AML-193 (cell line): ENCODE data around the gene A3GALT2.
"Not testable (repeated sequence)": the region's sequence is repeated elsewhere in the genome, so short reads cannot be mapped to it uniquely, and the experiment has no call there.

Source experiments
- DNase-seq, 2 experiments: peaks; one replicate each; lab custom pipeline; 2025; lab: John Stamatoyannopoulos, UW

Gene A3GALT2

GRCh38 chr1:33312413-33312749, 8.5 kb downstream of the A3GALT2 start:
- DNase-seq = no peak

- no peak for DNase-seq
Measured at GRCh38 chr1:33311706-33312412, 9.0 kb downstream of the A3GALT2 start.

- DNase-seq = no peak
Measured at GRCh38 chr1:33310702-33311101, 10.2 kb downstream of the A3GALT2 start.

GRCh38 chr1:33309351-33309750, 11.5 kb downstream of the A3GALT2 start:
- DNase-seq = not testable (repeated sequence)

GRCh38 chr1:33307494-33307864, 13.4 kb downstream of the A3GALT2 start:
- DNase-seq = no peak

GRCh38 chr1:33306653-33307493, 14.0 kb downstream of the A3GALT2 start:
- DNase-seq = no peak

GRCh38 chr1:33305816-33306652, 14.9 kb downstream of the A3GALT2 start:
- no peak for DNase-seq

- DNase-seq = no peak
Measured at GRCh38 chr1:33305016-33305415, 15.9 kb downstream of the A3GALT2 start.

GRCh38 chr1:33302325-33302724, 18.6 kb downstream of the A3GALT2 start:
- peak in 1 of 2 experiments; percentile 12 for DNase-seq

- no peak for DNase-seq
Measured at GRCh38 chr1:33301273-33301984, 19.5 kb downstream of the A3GALT2 start.

- DNase-seq = peak in 1 of 2 experiments; percentile 5
Measured at GRCh38 chr1:33300673-33301072, 20.2 kb downstream of the A3GALT2 start.

GRCh38 chr1:33299461-33300155, 21.3 kb downstream of the A3GALT2 start:
- no peak for DNase-seq

- peak; percentile 49 to 63 for DNase-seq
Measured at GRCh38 chr1:33298623-33299277, 22.1 kb downstream of the A3GALT2 start.

GRCh38 chr1:33297911-33298622, 22.8 kb downstream of the A3GALT2 start:
- no peak for DNase-seq

- no peak for DNase-seq
Measured at GRCh38 chr1:33296824-33297223, 24.1 kb downstream of the A3GALT2 start.

GRCh38 chr1:33296082-33296458, 24.8 kb downstream of the A3GALT2 start:
- no peak for DNase-seq

GRCh38 chr1:33295450-33296081, 25.3 kb downstream of the A3GALT2 start:
- peak; percentile 27 to 28 for DNase-seq

- DNase-seq = no peak
Measured at GRCh38 chr1:33295023-33295422, 25.9 kb downstream of the A3GALT2 start.
